HCT116 (cell line): Measurements from ENCODE around the gene RPS2. TPM values are rescaled to one million over a fixed set of nuclear protein-coding genes. Genes with fewer than 3 reads are reported as not detected.

Experiments
- ATAC-seq: fragments of 200-7000 bp; cut with Tn5 transposase; 2 replicates; pipeline ENCODE4 v1.9.1; 2020; ENCODE audit warnings: mild to moderate bottlenecking, moderate library complexity
- BruUV-seq: library from RNA; stranded (reverse); fragments of 400-500 nt; replicated peaks from 2 replicates; lab custom pipeline; 2021; lab: Mats Ljungman, UMichigan
- CTCF ChIA-PET: fragments of 300-600 bp; sonication (Branson Sonifier 250); formaldehyde crosslinking; loops from one replicate; lab custom pipeline; 2021; ENCODE audit warnings: antibody characterized with exemption; lab: Charles Lee
- POLR2A ChIA-PET: fragments of 300-600, 350-600 bp; sonication (Branson Sonifier 250); formaldehyde crosslinking; loops from one replicate; lab custom pipeline; 2021; ENCODE audit warnings: antibody characterized with exemption; lab: Charles Lee
- RAD21 ChIA-PET, 2 experiments: fragments of 300-600 bp; sonication (Branson Sonifier 250); formaldehyde crosslinking; loops; one replicate each; lab custom pipeline; 2023; ENCODE audit warnings: low total read pairs in 2 of 2; ENCODE audit not compliant: uncharacterized antibody in 2 of 2, unreplicated experiment in 2 of 2, low non-redundant PET in 1 of 2; lab: Charles Lee
- DNase-seq: peaks from one replicate; pipeline ENCODE4 v3.0.0-alpha.2; 2010; ENCODE audit warnings: low read depth, low spot score
- H2AFZ ChIP-seq: fragments of 200-600 bp; shearing (Covaris generic), sonication (generic); 2 replicates; pipeline ENCODE4 v1.6.1; 2017; ENCODE audit warnings: low read depth, mixed run types, mixed read lengths, antibody characterized with exemption, low read length; ENCODE audit not compliant: poor library complexity, severe bottlenecking
- H3K27ac ChIP-seq: 2 replicates; pipeline ENCODE4 v1.5.1; 2012; ENCODE audit warnings: low read depth, low read length
- H3K27me3 ChIP-seq: fragments of 200-600 bp; sonication (generic); 2 replicates; pipeline ENCODE4 v1.6.1; 2016; ENCODE audit warnings: mixed run types, low read length, mixed read lengths; ENCODE audit not compliant: insufficient read depth
- H3K36me3 ChIP-seq, 2 experiments: fragments of 200-500 bp in 1 of 2; fragments of 200-600 bp in 1 of 2; sonication (Bioruptor generic) in 1 of 2; sonication (generic) in 1 of 2; 2 replicates each; pipeline versions ENCODE4 v1.5.1 to v1.6.1; 2014 to 2016; ENCODE audit warnings: low read length in 2 of 2, inconsistent platforms in 1 of 2, mixed read lengths in 1 of 2, mixed run types in 1 of 2; ENCODE audit not compliant: insufficient read depth in 2 of 2, control insufficient read depth in 1 of 2
- H3K4me1 ChIP-seq, 2 experiments: fragments of 200-600 bp in 1 of 2; sonication (generic) in 1 of 2; 2 replicates each; pipeline versions ENCODE4 v1.5.1 to v1.6.1; 2012 to 2017; ENCODE audit warnings: low read length in 2 of 2, inconsistent platforms in 1 of 2, mild to moderate bottlenecking in 1 of 2, mixed read lengths in 1 of 2, mixed run types in 1 of 2, moderate library complexity in 1 of 2; ENCODE audit not compliant: insufficient read depth in 2 of 2, control insufficient read depth in 1 of 2
- H3K4me2 ChIP-seq: fragments of 200-600 bp; sonication (generic); 2 replicates; pipeline ENCODE4 v1.6.1; 2017; ENCODE audit warnings: mixed run types, low read length, mixed read lengths
- H3K4me3 ChIP-seq, 2 experiments: fragments of 200-600 bp in 1 of 2; sonication (generic) in 1 of 2; replicated peaks in 1 of 2; 2 replicates each; pipeline ENCODE4 v1.5.1; 2011 to 2016; ENCODE audit warnings: low read length in 2 of 2, control low read depth in 1 of 2, low read depth in 1 of 2, mild to moderate bottlenecking in 1 of 2, mixed read lengths in 1 of 2, mixed run types in 1 of 2
- H3K79me2 ChIP-seq: fragments of 200-600 bp; sonication (generic); 2 replicates; pipeline ENCODE4 v1.6.1; 2017; ENCODE audit warnings: mild to moderate bottlenecking, mixed run types, low read length, moderate library complexity, mixed read lengths; ENCODE audit not compliant: insufficient read depth
- H3K9ac ChIP-seq: fragments of 200-600 bp; sonication (generic); 2 replicates; pipeline ENCODE4 v1.6.1; 2016; ENCODE audit warnings: low read length, mixed read lengths
- H3K9me2 ChIP-seq: fragments of 200-600 bp; sonication (generic), shearing (Covaris generic); 2 replicates; pipeline ENCODE4 v1.6.1; 2017; ENCODE audit warnings: mixed run types, mild to moderate bottlenecking, moderate library complexity; ENCODE audit not compliant: insufficient read depth
- H3K9me3 ChIP-seq, 2 experiments: fragments of 200-500 bp in 1 of 2; fragments of 200-600 bp in 1 of 2; sonication (Bioruptor generic) in 1 of 2; sonication (generic) in 1 of 2; 2 replicates each; pipeline ENCODE4 v1.6.1; 2014 to 2017; ENCODE audit warnings: low read length in 2 of 2, mixed read lengths in 2 of 2, inconsistent platforms in 1 of 2, low read depth in 1 of 2, mild to moderate bottlenecking in 1 of 2, mixed run types in 1 of 2, moderate library complexity in 1 of 2; ENCODE audit not compliant: control insufficient read depth in 1 of 2, insufficient read depth in 1 of 2
- H4K20me1 ChIP-seq: fragments of 200-600 bp; sonication (generic), shearing (Covaris generic); 2 replicates; pipeline ENCODE4 v1.6.1; 2017; ENCODE audit warnings: mixed run types, mild to moderate bottlenecking, moderate library complexity; ENCODE audit not compliant: insufficient read depth
- ELF1 ChIP-seq: IDR thresholded peaks from 2 replicates; pipeline ENCODE4 v1.6.1; 2012; ENCODE audit warnings: low read depth, borderline replicate concordance
- EZH2 ChIP-seq: fragments of 200-600 bp; sonication (generic); IDR thresholded peaks from 2 replicates; pipeline ENCODE4 v1.6.1; 2017; ENCODE audit warnings: antibody characterized with exemption, mixed run types
- JUND ChIP-seq: IDR thresholded peaks from 2 replicates; pipeline ENCODE4 v1.6.1; 2012
- POLR2A ChIP-seq: IDR thresholded peaks from 2 replicates; pipeline ENCODE4 v1.7.0; 2011; ENCODE audit warnings: borderline replicate concordance; ENCODE audit not compliant: insufficient read depth, insufficient read length; ENCODE audit errors: extremely low read depth
- POLR2AphosphoS5 ChIP-seq: IDR thresholded peaks from 2 replicates; pipeline ENCODE4 v1.6.1; 2011; ENCODE audit warnings: mild to moderate bottlenecking, low read depth, low read length, moderate library complexity
- ZFX ChIP-seq: fragments of 450-650 bp; IDR thresholded peaks from 2 replicates; pipeline ENCODE4 v1.6.1; 2017
- intact Hi-C: fragments of 100-400 bp; cut with micrococcal nuclease; formaldehyde crosslinking; loops from 2 replicates; pipeline ENCODE4 v1.10.0; 2022
- total RNA-seq: library from RNA; stranded (reverse); gene quantifications from one replicate; pipeline ENCODE4 v1.2.1, GENCODE V29; 2021; ENCODE audit not compliant: unreplicated experiment
- TF ChIP-seq, protein P1 (sequence below): IDR thresholded peaks from 2 replicates; pipeline ENCODE4 v1.6.1; 2012
- TF ChIP-seq, protein P2 (sequence below): IDR thresholded peaks from 2 replicates; pipeline ENCODE4 v1.6.1; 2011; ENCODE audit warnings: mild to moderate bottlenecking, low read length, moderate library complexity; ENCODE audit not compliant: insufficient replicate concordance; ENCODE audit errors: extremely low read depth
- TF ChIP-seq, protein P3 (sequence below), 3 experiments: fragments of 200-600 bp in 1 of 3; sonication (generic) in 1 of 3; IDR thresholded peaks in 2 of 3; conservative IDR thresholded peaks in 1 of 3; 2 replicates each; pipeline ENCODE4 v1.5.1; 2012 to 2017; ENCODE audit warnings: low read depth in 2 of 3, low read length in 2 of 3, antibody characterized with exemption in 1 of 3, borderline replicate concordance in 1 of 3, control low read depth in 1 of 3, mild to moderate bottlenecking in 1 of 3, mixed read lengths in 1 of 3, mixed run types in 1 of 3, moderate library complexity in 1 of 3; ENCODE audit not compliant: insufficient read depth in 1 of 3

RPS2 gene
- total RNA-seq, 1 experiment from 2014 or later, result 6,265 TPM

DNA sequence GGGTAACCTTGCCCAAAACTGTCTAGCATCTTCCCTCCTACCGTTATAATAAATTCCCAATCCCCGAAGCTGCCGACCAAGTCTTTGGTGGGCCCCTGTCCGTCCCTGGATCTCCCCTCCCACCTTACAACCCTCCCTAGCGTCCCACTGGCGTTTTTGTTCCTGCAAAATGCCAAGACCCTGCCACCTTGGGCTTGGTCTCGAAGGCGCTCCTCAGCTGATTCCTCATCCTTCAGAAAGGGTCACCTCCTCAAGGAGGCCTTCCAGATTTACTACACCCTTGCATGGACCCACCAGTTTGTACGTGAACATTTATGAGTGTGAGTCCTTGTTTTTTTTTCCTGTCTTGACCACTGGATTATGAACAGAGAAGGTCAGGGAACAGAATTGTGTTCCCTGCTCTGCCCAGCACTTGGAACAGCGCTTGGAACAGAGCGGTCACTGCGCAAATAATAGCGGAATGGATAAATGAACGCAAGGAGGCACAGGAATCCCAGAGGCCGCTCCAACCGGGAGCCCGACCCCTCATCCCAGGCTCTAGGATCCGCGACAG is 18.4 kb upstream of the RPS2 start:
- BruUV-seq, result no TSS peak
- Histone ChIP-seq H3K4me1 (peaks cover 49 to 69% of the 10 kb centered on the region in 2 experiments), H2AFZ (no peak overlapping the region)

DNA sequence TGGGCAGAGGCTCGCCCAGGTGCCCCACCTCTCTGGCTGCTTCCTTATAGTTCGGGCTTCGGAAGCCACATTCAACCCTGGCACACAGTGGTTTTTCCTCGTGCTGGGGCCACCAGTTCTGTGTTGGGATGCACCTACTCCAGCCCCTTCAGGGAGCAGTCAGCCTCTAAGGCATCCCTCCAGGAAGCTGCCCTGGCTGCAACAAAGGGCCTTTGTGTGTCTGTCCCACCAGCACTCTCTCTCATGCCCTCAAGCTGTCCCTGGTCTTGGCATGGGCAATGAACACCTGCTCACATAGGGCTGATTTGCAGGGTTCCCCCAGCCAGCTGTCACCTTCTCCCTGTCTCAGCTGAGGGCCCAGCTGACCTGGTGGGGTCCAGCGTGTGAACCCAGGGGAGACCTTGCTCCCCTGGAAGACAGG is 17.4 kb upstream of the RPS2 start:
- intact Hi-C loops, result no loop called here
- H3K36me3 ChIP-seq, result peaks cover 6 to 22% of the 10 kb centered on the region in 2 experiments; a peak in 2 of 4 replicates
- RAD21 ChIA-PET, result no interaction called here
- peak overlapping the region; percentile 36 for H3K9ac ChIP-seq
- H2AFZ ChIP-seq, result no peak overlapping the region
- no TSS peak for BruUV-seq
- H3K4me1 ChIP-seq, result peaks cover 49 to 76% of the 10 kb centered on the region in 2 experiments
- H3K27me3 ChIP-seq, result no peaks in the 10 kb centered on the region
- peaks cover 20% of the 10 kb centered on the region for H3K79me2 ChIP-seq
- H3K4me3 ChIP-seq, result no peak overlapping the region
- TF ChIP-seq POLR2AphosphoS5 (no peak), JUND (no peak), ELF1 (no peak), ZFX (no peak)
- TF ChIP-seq, protein P1, sequence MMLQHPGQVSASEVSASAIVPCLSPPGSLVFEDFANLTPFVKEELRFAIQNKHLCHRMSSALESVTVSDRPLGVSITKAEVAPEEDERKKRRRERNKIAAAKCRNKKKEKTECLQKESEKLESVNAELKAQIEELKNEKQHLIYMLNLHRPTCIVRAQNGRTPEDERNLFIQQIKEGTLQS, result no peak
- TF ChIP-seq, protein P2, sequence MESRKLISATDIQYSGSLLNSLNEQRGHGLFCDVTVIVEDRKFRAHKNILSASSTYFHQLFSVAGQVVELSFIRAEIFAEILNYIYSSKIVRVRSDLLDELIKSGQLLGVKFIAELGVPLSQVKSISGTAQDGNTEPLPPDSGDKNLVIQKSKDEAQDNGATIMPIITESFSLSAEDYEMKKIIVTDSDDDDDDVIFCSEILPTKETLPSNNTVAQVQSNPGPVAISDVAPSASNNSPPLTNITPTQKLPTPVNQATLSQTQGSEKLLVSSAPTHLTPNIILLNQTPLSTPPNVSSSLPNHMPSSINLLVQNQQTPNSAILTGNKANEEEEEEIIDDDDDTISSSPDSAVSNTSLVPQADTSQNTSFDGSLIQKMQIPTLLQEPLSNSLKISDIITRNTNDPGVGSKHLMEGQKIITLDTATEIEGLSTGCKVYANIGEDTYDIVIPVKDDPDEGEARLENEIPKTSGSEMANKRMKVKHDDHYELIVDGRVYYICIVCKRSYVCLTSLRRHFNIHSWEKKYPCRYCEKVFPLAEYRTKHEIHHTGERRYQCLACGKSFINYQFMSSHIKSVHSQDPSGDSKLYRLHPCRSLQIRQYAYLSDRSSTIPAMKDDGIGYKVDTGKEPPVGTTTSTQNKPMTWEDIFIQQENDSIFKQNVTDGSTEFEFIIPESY, result no peak
- TF ChIP-seq, protein P3, sequence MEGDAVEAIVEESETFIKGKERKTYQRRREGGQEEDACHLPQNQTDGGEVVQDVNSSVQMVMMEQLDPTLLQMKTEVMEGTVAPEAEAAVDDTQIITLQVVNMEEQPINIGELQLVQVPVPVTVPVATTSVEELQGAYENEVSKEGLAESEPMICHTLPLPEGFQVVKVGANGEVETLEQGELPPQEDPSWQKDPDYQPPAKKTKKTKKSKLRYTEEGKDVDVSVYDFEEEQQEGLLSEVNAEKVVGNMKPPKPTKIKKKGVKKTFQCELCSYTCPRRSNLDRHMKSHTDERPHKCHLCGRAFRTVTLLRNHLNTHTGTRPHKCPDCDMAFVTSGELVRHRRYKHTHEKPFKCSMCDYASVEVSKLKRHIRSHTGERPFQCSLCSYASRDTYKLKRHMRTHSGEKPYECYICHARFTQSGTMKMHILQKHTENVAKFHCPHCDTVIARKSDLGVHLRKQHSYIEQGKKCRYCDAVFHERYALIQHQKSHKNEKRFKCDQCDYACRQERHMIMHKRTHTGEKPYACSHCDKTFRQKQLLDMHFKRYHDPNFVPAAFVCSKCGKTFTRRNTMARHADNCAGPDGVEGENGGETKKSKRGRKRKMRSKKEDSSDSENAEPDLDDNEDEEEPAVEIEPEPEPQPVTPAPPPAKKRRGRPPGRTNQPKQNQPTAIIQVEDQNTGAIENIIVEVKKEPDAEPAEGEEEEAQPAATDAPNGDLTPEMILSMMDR (IDR thresholded peaks at IDR 0.05 in 2 of 3, conservative IDR thresholded peaks at IDR 0.05 in 1 of 3; ENCODE audit: borderline replicate concordance in 1 of 3, insufficient read depth in 1 of 3, low read depth in 2 of 3, low read length in 2 of 3), result no peak
- TF ChIP-seq, all 23 proteins: peak for 0
- no peaks in the 10 kb centered on the region for H3K9me2 ChIP-seq
- ChIA-PET POLR2A (interaction anchor here (0.6 to 12.5 kb wide), 4 partner anchors 10 to 22 kb away, joined by 3 to 104 read pairs (median 4); partner anchors contain the start of genes RNF151, RPS2 and TBL3), CTCF (interaction anchor here (1.2 kb wide), 1 partner anchor 22 kb away, joined by 3 read pairs; no protein-coding TSS in a partner anchor)
- DNase-seq, result no peak
- peak overlapping the region; percentile 24; the same call in 1 of the 2 replicates for H3K27ac ChIP-seq
- no peaks in the 10 kb centered on the region for H4K20me1 ChIP-seq
- peak overlapping the region; percentile 97 for H3K4me2 ChIP-seq
- no peaks in the 10 kb centered on the region for H3K9me3 ChIP-seq
- ATAC-seq, result no peak

More for the DNA sequence above, 18.4 kb upstream of the RPS2 start:
- ATAC-seq, result no peak
- peak overlapping the region; percentile 96 for H3K9ac ChIP-seq
- H3K79me2 ChIP-seq, result peaks cover 20% of the 10 kb centered on the region
- no peak for TF ChIP-seq EZH2
- peak; percentile 17 for TF ChIP-seq POLR2A
- TF ChIP-seq, protein P3 (IDR thresholded peaks at IDR 0.05 in 2 of 3, conservative IDR thresholded peaks at IDR 0.05 in 1 of 3; ENCODE audit: borderline replicate concordance in 1 of 3, insufficient read depth in 1 of 3, low read depth in 2 of 3, low read length in 2 of 3), result peak in 1 of 3 experiments; percentile 29; a peak in 1 of 6 replicates
- TF ChIP-seq, all 23 proteins: peak for 2
- H4K20me1 ChIP-seq, result no peaks in the 10 kb centered on the region
- no peak for DNase-seq
- H3K36me3 ChIP-seq, result peaks cover 6 to 17% of the 10 kb centered on the region in 2 experiments; a peak in 2 of 4 replicates
- H3K4me3 ChIP-seq, result peak overlapping the region; percentile 45 to 97
- H3K9me3 ChIP-seq, result no peaks in the 10 kb centered on the region
- ChIA-PET POLR2A (interaction anchor here (12.5 kb wide), 1 partner anchor 17 kb away, joined by 104 read pairs; the partner anchor contains the start of genes RNF151 and RPS2), CTCF (interaction anchor here (1.2 kb wide), 1 partner anchor 21 kb away, joined by 3 read pairs; no protein-coding TSS in a partner anchor), RAD21 (no interaction called here)
- intact Hi-C loops, result no loop called here
- H3K4me2 ChIP-seq, result peak overlapping the region; percentile 95
- H3K9me2 ChIP-seq, result no peaks in the 10 kb centered on the region
- no peaks in the 10 kb centered on the region for H3K27me3 ChIP-seq
- peak overlapping the region; percentile 84 for H3K27ac ChIP-seq
